ENCODE data around the gene HARS2.
"Not testable (repeated sequence)": the region's sequence is repeated elsewhere in the genome, so short reads cannot be mapped to it uniquely, and the experiment has no call there.

The HARS2 gene

DNA sequence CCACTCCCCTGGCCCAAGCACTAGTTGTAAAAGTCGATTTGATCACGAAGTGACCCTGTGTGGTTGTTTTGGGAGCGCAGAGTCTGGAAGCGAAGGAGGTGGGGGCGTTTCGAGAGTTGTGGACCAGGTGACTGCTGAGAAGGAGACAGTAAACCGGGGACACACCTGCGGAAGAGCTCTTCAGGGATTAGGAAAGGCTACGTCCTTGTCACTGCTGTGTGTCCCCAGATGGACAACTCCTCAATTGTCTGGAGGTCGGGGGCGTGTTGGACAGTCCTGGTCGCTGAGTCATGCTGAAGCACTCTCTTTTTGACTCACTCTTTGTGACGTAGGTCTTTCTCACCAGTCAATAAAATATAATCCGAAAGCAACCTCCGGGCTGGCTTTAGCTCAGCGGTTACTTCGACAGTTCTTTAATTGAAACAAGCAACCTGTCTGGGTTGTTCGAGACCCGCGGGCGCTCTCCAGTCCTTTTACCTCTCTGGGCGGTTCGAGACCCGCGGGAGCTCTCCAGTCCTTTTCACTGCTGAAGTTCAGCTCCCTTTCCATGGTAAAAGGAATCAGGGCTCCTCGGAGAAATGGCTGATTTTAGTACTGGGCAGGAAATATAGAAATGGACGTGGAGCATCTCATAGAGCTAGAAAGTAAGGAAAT is 19.8 kb downstream of the HARS2 start:
- Histone ChIP-seq H3K27me3 (no peaks in the 10 kb centered on the region), H3K27ac (peak overlapping the region; percentile 84 to 94), H3K4me1 (peaks cover 0 to 9% (median 1%) of the 10 kb centered on the region in 4 donors), H3K9me3 (no peaks in the 10 kb centered on the region), H3K36me3 (peaks cover 5 to 19% (median 10%) of the 10 kb centered on the region in 3 donors), H3K4me3 (peak overlapping the region; percentile 57 to 63)
- no peak for TF ChIP-seq CTCF (IDR thresholded peaks at IDR 0.05)
- intact Hi-C loops (cut with DNase I; ENCODE audit: low total_unique reads), result loop anchor here (10.0 kb wide), 1 partner anchor 146 kb away; the partner anchor contains the start of genes APBB3 and SLC35A4
- peak; percentile 90 for DNase-seq

- intact Hi-C loops (cut with DNase I; ENCODE audit: low total_unique reads), result loop anchor here (10.0 kb wide), 1 partner anchor 147 kb away; the partner anchor contains the start of genes APBB3 and SLC35A4
Observed at GRCh38 chr5:140711794-140712193, 20.5 kb downstream of the HARS2 start.

GRCh38 chr5:140713562-140714094 is 22.4 kb downstream of the HARS2 start:
- intact Hi-C loops (cut with DNase I; ENCODE audit: low total_unique reads), result loop anchor here (10.0 kb wide), 1 partner anchor 149 kb away; the partner anchor contains the start of genes APBB3 and SLC35A4
- TF ChIP-seq CTCF (IDR thresholded peaks at IDR 0.05), result no peak
- H3K27ac ChIP-seq, result no peak overlapping the region
- no peak for DNase-seq
- peaks cover 0 to 9% (median 1%) of the 10 kb centered on the region in 4 donors for H3K4me1 ChIP-seq
- H3K36me3 ChIP-seq, result no peaks in the 10 kb centered on the region
- H3K27me3 ChIP-seq, result no peaks in the 10 kb centered on the region
- H3K9me3 ChIP-seq, result no peaks in the 10 kb centered on the region
- no peak overlapping the region for H3K4me3 ChIP-seq

More at GRCh38 chr5:140711794-140712193, 20.5 kb downstream of the HARS2 start:
- no peaks in the 10 kb centered on the region for H3K9me3 ChIP-seq
- H3K27ac ChIP-seq, result peak overlapping the region; percentile 84 to 94
- DNase-seq, result no peak
- H3K27me3 ChIP-seq, result no peaks in the 10 kb centered on the region
- peaks cover 0 to 11% (median 5%) of the 10 kb centered on the region in 3 donors for H3K36me3 ChIP-seq
- no peak for TF ChIP-seq CTCF (IDR thresholded peaks at IDR 0.05)
- no peak overlapping the region for H3K4me3 ChIP-seq
- H3K4me1 ChIP-seq, result peaks cover 0 to 9% (median 1%) of the 10 kb centered on the region in 4 donors

GRCh38 chr5:140716238-140716637 is 25.0 kb downstream of the HARS2 start:
- not testable (repeated sequence) for H3K4me1 ChIP-seq, H3K27me3 ChIP-seq, H3K36me3 ChIP-seq, H3K9me3 ChIP-seq, H3K27ac ChIP-seq, H3K4me3 ChIP-seq, DNase-seq
- intact Hi-C loops (cut with DNase I; ENCODE audit: low total_unique reads), result loop anchor here (10.0 kb wide), 1 partner anchor 151 kb away; the partner anchor contains the start of genes APBB3 and SLC35A4

DNA sequence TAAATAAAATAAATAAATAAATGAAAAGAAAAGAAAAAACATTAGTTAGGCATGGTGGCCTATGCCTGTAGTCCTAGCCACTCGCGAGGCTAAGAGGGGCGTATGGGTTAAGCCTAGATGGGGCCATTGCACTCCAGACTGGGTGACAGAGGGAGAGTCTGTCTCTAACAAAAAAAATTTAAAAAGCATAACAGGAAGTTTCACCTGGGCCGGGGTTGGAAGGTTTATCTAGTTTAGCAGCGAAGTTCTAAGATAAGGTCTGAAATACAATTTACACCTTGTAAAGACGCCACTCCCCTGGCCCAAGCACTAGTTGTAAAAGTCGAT is 27.0 kb downstream of the HARS2 start:
- intact Hi-C loops (cut with DNase I; ENCODE audit: low total_unique reads), result loop anchor here (10.0 kb wide), 1 partner anchor 153 kb away; the partner anchor contains the start of genes APBB3 and SLC35A4
- Histone ChIP-seq H3K4me1 (no peaks in the 10 kb centered on the region), H3K9me3 (no peaks in the 10 kb centered on the region), H3K4me3 (no peak overlapping the region), H3K27me3 (no peaks in the 10 kb centered on the region), H3K36me3 (no peaks in the 10 kb centered on the region), H3K27ac (peak overlapping the region; percentile 9 to 14)
- no peak for DNase-seq
- TF ChIP-seq CTCF (IDR thresholded peaks at IDR 0.05), result no peak

- intact Hi-C loops (cut with DNase I; ENCODE audit: low total_unique reads); H3K4me1 ChIP-seq; H3K4me3 ChIP-seq; H3K36me3 ChIP-seq; H3K27me3 ChIP-seq; DNase-seq; H3K9me3 ChIP-seq; H3K27ac ChIP-seq: not testable (repeated sequence)
Observed at GRCh38 chr5:140720738-140721137, 29.5 kb downstream of the HARS2 start.

DNA sequence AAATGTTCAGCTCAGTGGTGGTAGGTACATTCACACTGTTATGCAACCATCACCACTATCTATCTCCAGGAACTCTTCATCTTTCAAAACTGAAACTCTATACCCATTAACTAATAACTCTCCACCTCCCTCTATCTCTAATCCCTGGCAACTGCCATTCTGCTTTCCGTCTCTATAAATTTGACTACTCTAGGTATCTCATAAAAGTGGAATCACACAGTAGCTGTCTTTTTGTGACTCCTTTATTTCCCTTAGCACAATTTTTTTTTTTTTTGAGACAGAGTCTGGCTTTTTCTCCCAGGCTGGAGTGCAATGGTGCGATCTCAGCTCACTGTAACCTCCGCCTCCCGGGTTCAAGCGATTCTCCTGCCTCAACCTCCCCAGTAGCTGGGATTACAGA is 30.1 kb downstream of the HARS2 start:
- H3K4me1 ChIP-seq; H3K36me3 ChIP-seq; H3K9me3 ChIP-seq; H3K27me3 ChIP-seq; DNase-seq; intact Hi-C loops (cut with DNase I; ENCODE audit: low total_unique reads); H3K4me3 ChIP-seq; H3K27ac ChIP-seq: not testable (repeated sequence)
